Tibial artery (tissue), 4 donors: ENCODE measurements around the gene TGM6.

ENCODE experiments used
- DNase-seq, 2 donors: peaks; one replicate each; pipeline ENCODE4 v3.0.0-alpha.2; 2019
- H3K27ac ChIP-seq, 2 donors: fragments of 200-600 bp; sonication (generic) in 1 of 2; 1 replicate in 1 of 2; 2 replicates in 1 of 2; pipeline ENCODE4 v1.5.1; 2018 to 2019; ENCODE audit warnings: mild to moderate bottlenecking in 1 of 2
- H3K27me3 ChIP-seq, 2 donors: fragments of 200-600 bp; sonication (generic) in 1 of 2; one replicate each; pipeline versions ENCODE4 v1.5.1 to v1.6.0; 2016 to 2019
- H3K36me3 ChIP-seq, 3 donors: fragments of 200-600 bp; sonication (generic) in 2 of 3; one replicate each; pipeline ENCODE4 v1.5.1; 2016 to 2019; ENCODE audit warnings: mild to moderate bottlenecking in 2 of 3
- H3K4me1 ChIP-seq, 4 donors: fragments of 200-600 bp; sonication (generic) in 2 of 4; 1 replicate in 3 of 4; 2 replicates in 1 of 4; pipeline ENCODE4 v1.5.1; 2016 to 2019
- H3K4me3 ChIP-seq, 2 donors: fragments of 200-600 bp; sonication (generic) in 1 of 2; 1 replicate in 1 of 2; 2 replicates in 1 of 2; pipeline ENCODE4 v1.5.1; 2018 to 2019; ENCODE audit warnings: mild to moderate bottlenecking in 2 of 2
- H3K9me3 ChIP-seq, 3 donors: fragments of 200-600 bp; sonication (generic) in 1 of 3; one replicate each; pipeline ENCODE4 v1.5.1; 2016 to 2019
- intact Hi-C: fragments of 100-400 bp; cut with DNase I; formaldehyde crosslinking; loops from one replicate; pipeline ENCODE4 v1.15.0; 2023; ENCODE audit warnings: low total_unique reads
- TF ChIP-seq, protein P1 (sequence below), 2 experiments: fragments of 200-600 bp in 1 of 2; fragments of 450-650 bp in 1 of 2; IDR thresholded peaks; one replicate each; pipeline ENCODE4 v1.5.1; 2017 to 2019; ENCODE audit warnings: antibody characterized with exemption in 2 of 2, mild to moderate bottlenecking in 1 of 2, moderate library complexity in 1 of 2

The TGM6 gene

DNA sequence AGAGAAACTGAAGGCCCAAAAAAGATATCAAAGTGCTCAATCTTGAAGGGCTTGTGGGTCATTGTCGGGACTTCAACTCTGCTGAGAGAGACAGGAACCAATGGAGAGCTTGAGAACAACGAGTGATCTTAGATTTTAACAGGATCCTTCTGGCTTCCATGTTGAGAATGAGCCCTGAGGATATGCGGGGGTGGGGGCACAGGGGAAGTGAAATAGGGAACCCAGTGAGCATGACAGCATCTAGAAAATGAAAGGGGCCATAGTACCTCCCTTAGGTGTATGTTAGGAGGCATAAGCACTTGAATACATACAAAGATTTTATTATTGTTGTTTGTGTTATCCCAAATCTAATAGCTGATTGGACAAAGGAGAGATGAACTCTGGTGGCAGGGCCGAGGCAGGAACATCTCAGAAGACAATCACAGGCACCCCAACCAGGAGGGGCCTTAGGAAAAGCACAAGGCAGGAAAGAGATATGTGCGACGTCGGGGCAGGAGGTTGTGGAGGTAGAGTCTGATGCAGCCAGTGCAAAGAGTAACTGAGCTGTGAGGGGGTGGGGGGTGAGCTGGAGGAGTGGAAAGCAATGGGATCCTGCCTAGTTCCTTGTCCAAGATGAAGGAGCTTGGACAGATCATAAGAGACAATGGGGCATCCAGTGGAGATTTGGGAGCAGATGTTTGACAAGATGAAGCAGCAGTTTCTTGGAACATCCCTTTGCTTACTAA, 10.4 kb downstream of the TGM6 start:
- DNase-seq, result no peak
- intact Hi-C loops, result no loop called here
- peaks cover 0 to 22% (median 5%) of the 10 kb centered on the region in 3 donors for H3K9me3 ChIP-seq
- H3K27me3 ChIP-seq, result no peaks in the 10 kb centered on the region
- TF ChIP-seq, protein P1, sequence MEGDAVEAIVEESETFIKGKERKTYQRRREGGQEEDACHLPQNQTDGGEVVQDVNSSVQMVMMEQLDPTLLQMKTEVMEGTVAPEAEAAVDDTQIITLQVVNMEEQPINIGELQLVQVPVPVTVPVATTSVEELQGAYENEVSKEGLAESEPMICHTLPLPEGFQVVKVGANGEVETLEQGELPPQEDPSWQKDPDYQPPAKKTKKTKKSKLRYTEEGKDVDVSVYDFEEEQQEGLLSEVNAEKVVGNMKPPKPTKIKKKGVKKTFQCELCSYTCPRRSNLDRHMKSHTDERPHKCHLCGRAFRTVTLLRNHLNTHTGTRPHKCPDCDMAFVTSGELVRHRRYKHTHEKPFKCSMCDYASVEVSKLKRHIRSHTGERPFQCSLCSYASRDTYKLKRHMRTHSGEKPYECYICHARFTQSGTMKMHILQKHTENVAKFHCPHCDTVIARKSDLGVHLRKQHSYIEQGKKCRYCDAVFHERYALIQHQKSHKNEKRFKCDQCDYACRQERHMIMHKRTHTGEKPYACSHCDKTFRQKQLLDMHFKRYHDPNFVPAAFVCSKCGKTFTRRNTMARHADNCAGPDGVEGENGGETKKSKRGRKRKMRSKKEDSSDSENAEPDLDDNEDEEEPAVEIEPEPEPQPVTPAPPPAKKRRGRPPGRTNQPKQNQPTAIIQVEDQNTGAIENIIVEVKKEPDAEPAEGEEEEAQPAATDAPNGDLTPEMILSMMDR (IDR thresholded peaks at IDR 0.05), result no peak
- no peak overlapping the region for H3K27ac ChIP-seq
- H3K36me3 ChIP-seq, result no peaks in the 10 kb centered on the region
- no peaks in the 10 kb centered on the region for H3K4me1 ChIP-seq
- no peak overlapping the region for H3K4me3 ChIP-seq

DNA sequence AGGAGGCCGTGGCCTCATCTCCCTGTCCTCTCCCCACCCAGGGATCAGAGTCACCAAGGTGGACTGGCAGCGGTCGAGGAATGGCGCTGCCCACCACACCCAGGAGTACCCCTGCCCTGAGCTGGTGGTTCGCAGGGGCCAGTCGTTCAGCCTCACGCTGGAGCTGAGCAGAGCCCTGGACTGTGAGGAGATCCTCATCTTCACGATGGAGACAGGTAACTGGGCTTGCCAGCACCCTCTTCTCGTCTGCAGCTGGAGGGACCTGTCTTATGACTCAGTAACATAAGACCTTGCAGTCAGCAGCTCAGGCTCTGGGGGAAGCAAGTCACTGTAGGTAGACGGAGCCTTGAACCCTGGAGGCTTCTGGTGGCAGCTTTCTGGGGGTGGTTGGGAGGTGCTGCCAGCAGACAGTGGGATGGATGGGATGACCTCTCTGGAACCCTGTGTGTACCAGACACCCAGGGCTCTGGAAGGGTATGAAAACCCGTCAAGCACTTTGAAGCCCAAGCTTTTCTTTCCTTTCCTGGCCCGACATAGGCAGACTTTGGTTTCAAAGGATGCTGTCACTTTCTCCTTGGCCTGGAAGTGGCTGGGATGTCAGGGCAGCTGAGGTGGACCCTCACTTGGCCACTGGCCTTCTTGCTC, 13.8 kb downstream of the TGM6 start:
- no peak overlapping the region for H3K27ac ChIP-seq
- no peak overlapping the region for H3K4me3 ChIP-seq
- H3K9me3 ChIP-seq, result peaks cover 0 to 7% (median 0%) of the 10 kb centered on the region in 3 donors
- TF ChIP-seq, protein P1 (IDR thresholded peaks at IDR 0.05), result no peak
- no peaks in the 10 kb centered on the region for H3K4me1 ChIP-seq
- H3K27me3 ChIP-seq, result no peaks in the 10 kb centered on the region
- H3K36me3 ChIP-seq, result no peaks in the 10 kb centered on the region
- DNase-seq, result no peak
- intact Hi-C loops, result no loop called here

- Histone ChIP-seq H3K4me3 (no peak overlapping the region), H3K36me3 (no peaks in the 10 kb centered on the region), H3K27ac (no peak overlapping the region), H3K27me3 (no peaks in the 10 kb centered on the region), H3K9me3 (peaks cover 0 to 7% (median 0%) of the 10 kb centered on the region in 3 donors), H3K4me1 (no peaks in the 10 kb centered on the region)
- TF ChIP-seq, protein P1 (IDR thresholded peaks at IDR 0.05), result no peak
- DNase-seq, result no peak
- intact Hi-C loops, result no loop called here
These were observed 14.4 kb downstream of the TGM6 start for GRCh38 chr20:2395136-2395535.

DNA sequence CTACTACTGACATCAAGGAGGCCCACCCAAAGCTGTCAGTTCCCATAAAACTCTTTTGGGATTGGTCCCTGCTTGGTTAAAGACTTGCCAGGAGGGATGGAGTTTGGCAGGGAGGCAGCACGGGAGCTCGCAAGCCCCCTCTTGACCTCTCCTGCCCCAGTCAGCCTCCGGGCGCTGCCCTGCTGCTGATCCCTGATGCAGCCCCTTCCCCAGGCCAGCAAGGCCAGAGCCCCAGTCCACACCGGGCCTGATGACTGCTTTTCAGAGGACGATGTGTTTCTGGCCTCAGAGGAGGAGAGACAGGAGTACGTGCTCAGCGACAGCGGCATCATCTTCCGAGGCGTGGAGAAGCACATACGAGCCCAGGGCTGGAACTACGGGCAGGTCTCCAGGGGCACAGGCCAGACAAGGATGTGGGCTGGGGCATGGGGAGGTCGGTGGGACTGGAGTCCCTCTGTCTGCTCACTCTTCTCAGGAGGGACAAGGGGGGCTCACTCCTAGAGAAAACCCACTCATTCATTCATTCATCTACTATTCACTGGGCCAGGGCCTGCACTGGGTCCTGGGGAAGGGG, 15.6 kb downstream of the TGM6 start:
- H3K36me3 ChIP-seq, result no peaks in the 10 kb centered on the region
- DNase-seq, result no peak
- no peak overlapping the region for H3K4me3 ChIP-seq
- intact Hi-C loops, result no loop called here
- TF ChIP-seq, protein P1 (IDR thresholded peaks at IDR 0.05), result no peak
- H3K9me3 ChIP-seq, result peaks cover 0 to 7% (median 0%) of the 10 kb centered on the region in 3 donors
- H3K4me1 ChIP-seq, result no peaks in the 10 kb centered on the region
- H3K27ac ChIP-seq, result no peak overlapping the region
- no peaks in the 10 kb centered on the region for H3K27me3 ChIP-seq

- no peak for DNase-seq
- TF ChIP-seq, protein P1 (IDR thresholded peaks at IDR 0.05), result no peak
- H3K27me3 ChIP-seq, result no peaks in the 10 kb centered on the region
- intact Hi-C loops, result no loop called here
- H3K4me3 ChIP-seq, result no peak overlapping the region
- H3K4me1 ChIP-seq, result no peaks in the 10 kb centered on the region
- no peaks in the 10 kb centered on the region for H3K36me3 ChIP-seq
- peaks cover 0 to 7% (median 0%) of the 10 kb centered on the region in 3 donors for H3K9me3 ChIP-seq
- H3K27ac ChIP-seq, result no peak overlapping the region
These were observed 16.4 kb downstream of the TGM6 start for GRCh38 chr20:2397091-2397490.
